GM18861 (cell line): ENCODE data around the gene EXTL2.
A peak's percentile ranks its signal among the peaks of the same experiment; 100 is the strongest.
"Not testable (repeated sequence)": the region's sequence is repeated elsewhere in the genome, so short reads cannot be mapped to it uniquely, and the experiment has no call there.

Source experiments
- ATAC-seq: cut with Tn5 transposase; IDR thresholded peaks from one replicate; pipeline ENCODE4 v1.9.1; 2021; ENCODE audit not compliant: unreplicated experiment

Gene EXTL2

DNA sequence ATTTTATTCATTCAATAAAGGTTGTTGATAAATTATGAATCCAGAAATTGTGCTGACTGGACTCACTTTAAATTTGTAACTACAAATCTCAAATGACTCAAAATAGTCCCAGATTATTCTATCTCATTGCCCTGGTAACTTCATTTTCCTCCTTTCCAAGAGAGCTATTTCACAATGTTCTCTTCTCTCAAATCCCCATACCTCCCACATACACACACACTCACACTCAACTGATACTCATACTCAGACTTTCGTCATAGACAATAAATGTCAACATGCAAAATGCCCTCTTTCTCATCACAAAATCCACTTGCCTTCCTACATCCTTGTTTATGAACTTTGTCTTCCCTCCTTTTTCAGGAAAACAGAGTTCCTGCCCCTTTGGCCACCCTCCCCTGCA, 33.3 kb downstream of the EXTL2 start:
- no peak for ATAC-seq

DNA sequence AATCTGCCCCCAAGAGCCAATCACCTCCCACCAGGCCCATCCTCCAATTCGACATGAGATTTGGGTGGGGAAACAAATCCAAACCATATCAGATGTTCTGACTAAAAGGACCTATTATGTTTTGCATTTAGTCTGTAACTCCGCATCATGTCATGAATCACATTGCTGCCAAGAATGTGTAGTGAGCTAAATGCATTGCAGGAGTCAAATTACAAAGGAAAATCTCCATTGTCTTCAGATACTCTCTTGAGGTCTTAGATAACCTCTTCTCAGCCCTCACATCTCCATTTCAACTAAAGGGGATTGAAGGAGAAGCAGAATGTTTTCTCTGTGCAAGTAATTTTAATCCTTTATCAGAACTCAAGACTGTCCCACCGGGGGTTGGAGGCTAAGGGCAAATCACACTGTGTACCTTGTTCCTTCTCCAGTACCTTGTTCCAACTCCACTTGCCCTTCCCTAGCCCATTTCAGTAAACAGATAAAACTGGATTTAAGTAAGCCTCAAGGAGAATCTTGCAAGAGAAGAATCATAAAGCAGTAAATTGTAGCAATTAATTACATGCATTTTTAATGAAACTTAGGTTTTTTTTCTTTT, 34.1 kb downstream of the EXTL2 start:
- ATAC-seq: no peak

DNA sequence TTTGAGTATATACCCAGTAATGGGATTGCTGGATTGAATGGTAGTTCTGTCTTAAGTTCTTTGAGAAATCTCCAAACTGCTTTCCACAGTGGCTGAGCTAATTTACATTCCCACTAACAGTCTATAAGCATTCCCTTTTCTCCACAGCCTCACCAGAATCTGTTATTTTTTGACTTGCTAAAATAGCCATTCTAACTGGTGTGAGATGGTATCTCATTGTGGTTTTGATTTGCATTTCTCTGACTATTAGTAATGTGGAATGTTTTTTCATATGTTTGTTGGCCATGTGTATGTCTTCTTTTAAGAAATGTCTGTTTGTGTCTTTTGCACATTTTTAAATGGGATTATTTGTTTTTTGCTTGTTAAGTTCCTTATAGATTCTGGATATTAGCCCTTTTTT, 39.5 kb downstream of the EXTL2 start:
- ATAC-seq: not testable (repeated sequence)

DNA sequence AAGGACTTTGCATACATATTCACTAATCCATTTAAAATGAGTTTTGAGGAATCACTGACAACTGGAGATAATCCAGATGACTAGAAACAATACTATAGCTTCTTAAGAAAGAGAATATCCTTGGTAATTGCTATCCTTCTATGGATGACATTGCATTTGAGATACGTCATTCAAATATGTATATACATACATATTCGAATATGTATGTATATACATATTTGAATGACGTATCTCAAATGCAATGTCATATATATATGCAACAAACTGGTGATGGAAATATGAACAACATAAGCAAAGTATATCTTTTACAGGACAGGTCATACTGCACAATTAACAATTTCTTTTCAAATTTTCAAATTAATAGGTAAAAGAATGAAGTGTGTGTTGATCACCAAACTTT, 41.7 kb downstream of the EXTL2 start:
- ATAC-seq: no peak

DNA sequence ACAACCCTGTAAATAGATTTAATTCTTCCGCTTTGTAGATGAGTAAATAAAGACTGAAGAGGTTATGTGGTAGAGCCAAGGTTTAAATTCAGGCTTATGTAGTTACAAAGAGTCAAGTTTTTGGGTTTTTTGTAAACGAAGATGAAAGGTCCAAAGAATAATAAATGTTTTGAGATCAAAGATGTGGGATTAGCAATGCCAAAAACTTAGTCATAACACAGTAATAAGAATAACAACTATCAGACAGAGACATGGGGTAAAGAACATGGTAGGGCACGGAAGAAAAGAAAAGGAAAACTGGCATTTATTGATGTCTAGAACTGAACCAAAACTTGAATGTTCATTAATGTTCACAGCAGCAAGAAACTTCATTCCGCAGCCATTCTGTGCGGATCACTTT, 42.9 kb downstream of the EXTL2 start:
- no peak for ATAC-seq

DNA sequence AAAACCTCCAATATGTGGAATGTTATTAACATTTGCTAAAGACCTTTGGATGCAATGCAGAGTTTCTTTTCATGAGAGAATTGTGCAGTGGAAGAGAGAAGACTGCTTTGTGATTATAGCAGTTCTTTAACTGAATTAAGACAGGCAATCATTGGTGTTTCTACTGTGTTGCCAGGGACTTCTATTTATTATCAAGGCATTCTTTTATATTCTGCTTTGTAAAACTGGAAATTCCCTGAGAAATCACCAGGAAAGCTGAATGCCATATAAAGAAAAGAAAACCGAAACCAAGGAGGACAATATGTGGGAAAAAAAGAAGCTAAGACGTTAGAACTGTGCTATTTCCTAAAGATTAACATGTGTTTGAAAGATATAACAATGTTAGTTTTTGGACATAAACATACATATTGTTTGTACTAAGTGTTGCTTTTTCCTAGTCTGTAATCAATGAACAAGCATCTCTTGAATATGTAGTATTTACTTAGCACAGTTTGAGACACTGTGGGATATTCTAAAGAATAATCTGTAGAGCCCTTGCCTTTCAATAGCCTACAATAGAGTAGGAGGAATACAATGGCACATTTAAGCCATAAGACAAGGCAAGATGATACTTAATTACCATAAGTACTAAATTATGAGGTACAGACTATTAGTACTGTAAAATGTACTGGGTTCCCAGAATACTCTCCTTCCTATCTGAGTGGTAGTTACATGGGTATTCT, 47.1 kb downstream of the EXTL2 start:
- ATAC-seq: no peak

DNA sequence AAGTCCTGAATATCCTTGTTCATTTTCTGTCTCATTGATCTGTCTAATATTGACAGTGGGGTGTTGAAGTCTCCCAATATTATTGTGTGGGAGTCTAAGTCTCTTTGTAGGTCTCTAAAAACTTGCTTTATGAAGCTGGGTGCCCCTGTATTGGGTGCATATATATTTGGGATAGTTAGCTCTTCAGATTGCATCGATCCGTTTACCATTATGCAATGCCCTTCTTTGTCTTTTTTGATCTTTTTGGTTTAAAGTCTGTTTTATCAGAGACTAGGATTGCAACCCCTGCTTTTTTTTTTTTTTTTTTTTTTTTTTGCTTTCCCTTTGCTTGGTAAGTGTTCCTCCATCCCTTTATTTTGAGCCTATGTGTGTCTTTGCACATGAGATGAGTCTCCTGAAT, 51.5 kb downstream of the EXTL2 start:
- ATAC-seq: not testable (repeated sequence)

DNA sequence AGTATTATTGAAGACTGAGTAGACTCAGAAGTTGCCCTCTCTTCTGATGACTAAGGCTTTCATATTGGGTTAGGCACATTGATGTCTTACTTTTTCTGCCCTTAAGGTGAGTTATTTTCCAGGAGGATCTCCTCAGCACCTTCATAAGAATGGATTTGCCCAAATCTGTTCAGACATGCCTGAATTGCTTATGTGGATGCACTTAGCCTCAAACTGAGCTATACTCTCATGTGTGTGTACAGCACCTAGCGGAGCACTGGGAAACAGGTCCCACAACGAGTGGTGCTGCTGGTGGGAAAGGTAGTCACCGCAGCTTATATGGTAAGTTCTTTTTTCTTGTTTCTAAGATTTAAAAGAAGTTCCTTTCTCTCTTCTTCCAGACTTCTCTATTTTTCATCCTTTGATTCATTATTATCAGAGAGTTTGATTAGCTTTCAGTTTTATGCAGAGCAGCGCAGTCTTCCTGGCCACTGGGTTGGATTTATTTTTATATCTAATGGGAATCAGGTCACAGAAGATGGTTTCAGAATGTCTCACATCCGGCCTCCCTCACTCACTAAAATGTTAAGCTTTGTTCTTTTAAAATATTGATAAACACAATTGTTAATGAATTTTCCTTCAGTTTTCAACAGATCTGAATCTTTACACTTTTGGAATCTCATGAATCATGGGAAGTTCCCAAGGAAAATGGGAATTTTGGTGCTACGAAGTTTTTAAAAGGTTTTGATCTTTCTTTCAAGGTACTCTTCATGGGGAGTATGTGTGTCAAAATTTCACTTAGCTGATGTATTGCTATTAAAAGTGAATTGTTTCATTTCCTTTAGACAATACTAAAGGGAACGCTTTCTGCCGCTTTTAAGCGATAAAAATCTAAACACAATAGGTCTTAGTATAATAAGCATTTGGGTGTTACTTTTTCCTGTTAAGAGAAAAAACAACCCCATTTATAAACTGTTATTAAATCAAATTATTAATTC, 58.5 kb downstream of the EXTL2 start:
- ATAC-seq: no peak

DNA sequence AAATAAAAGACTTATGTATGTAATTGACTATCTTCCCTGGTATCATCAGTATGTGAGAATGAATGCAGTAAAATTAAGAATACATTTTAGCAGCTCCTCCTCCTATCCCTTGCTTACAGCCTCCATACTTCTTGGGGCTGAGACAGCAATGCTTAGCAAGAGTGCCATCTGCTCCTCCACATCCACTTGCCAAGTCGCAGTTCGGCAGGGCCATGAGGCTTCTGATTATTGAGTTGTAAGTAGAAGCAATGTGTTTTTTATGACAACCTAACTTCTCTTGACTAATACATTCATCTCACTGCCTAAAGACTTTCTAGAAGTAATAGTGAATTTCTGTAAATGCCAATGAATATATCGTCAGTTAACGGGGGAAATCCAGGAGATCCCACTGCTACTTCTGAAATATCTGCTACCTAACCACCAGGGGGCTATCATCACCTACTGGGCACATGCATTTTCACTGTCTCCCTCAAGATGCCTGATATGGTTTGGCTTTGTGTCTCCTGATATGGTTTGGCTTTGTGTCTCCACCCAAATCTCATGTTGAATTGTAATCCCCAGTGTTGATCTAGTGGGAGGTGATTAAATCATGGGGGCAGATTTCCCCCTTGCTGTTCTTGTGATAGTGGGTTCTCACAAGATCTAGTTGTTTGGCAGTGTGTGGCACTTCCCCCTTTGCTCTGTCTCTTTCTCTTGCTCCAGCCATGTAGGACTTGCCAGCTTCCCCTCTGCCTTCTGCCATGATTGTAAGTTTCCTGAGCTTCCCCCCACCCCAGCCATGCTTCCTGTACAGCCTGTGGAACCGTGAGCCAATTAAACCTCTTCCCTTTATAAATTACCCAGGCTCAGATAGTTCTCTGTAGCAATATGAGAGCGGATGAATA, 59.6 kb downstream of the EXTL2 start:
- no peak for ATAC-seq

DNA sequence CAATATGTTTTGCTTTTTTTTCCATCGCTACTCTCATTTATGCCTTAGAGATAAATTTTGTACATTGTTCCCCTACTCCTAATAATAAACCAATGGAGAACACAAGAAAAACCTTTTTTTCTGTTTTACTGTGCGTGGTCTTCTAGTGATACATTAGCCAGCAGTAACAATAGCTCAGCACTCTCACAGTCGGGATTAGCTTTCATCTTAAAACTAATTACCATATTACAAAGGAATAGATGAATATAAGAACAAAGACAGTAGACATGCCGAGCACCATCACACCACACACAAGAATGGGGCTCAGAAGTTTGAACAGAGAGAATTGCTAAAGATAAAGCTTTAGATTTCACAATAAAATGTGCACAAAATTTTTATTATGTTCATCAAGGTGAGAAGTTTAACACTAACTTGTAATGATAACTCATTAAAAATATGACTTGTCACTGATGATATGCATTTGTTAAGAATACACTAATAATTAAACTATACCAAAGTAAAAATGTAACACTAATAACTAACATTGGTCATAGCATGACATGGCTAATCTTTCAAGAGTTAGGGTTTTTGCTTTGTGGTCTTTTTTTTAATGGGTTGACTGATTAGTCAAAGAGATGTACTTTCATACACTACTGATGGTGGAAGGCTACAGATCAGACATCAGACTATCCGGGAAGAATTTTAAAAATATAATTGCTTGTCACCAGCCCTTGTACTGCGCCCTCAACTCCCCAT, 61.8 kb downstream of the EXTL2 start:
- peak; percentile 80 for ATAC-seq

DNA sequence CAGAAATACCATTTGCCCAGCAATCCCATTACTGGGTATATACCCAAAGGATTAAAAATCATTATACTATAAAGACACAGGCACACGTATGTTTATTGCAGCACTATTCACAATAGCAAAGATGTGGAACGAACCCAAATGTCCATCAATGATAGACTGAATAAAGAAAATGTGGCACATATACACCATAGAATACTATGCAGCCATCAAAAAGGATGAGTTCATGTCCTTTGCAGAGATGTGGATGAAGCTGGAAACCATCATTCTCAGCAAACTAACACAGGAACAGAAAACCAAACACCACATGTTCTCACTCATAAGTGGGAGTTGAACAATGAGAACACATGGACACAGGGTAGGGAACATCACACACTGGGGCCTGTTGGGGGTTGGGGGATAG, 69.0 kb downstream of the EXTL2 start:
- ATAC-seq: not testable (repeated sequence)
